K562 (cell line): ENCODE measurements around the gene H2BK1. TPM values are rescaled to one million over a fixed set of nuclear protein-coding genes. Genes with fewer than 3 reads are reported as not detected.
A peak's percentile ranks its signal among the peaks of the same experiment; 100 is the strongest.

Experiments used
- BACH1 ChIP-seq: fragments of 200-800 bp; sonication (Bioruptor generic); IDR thresholded peaks from 2 replicates; pipeline ENCODE4 v1.6.1; 2016; ENCODE audit warnings: missing genetic modification characterization, missing compliant biosample characterization
- CHD2 ChIP-seq: IDR thresholded peaks from 2 replicates; pipeline ENCODE4 v1.6.1; 2011; ENCODE audit warnings: low read depth, low read length
- EGR1 ChIP-seq: fragments of 450-650 bp; conservative IDR thresholded peaks from 2 replicates; pipeline ENCODE4 v1.6.1; 2017; ENCODE audit warnings: mild to moderate bottlenecking
- ESRRB ChIP-seq: fragments of 250-450 bp; sonication (Bioruptor Pico); IDR thresholded peaks from 2 replicates; pipeline ENCODE4 v1.5.0; 2020; ENCODE audit warnings: mild to moderate bottlenecking, moderate library complexity, borderline replicate concordance
- FOXP1 ChIP-seq: sonication (generic); formaldehyde crosslinking; IDR thresholded peaks from 2 replicates; pipeline ENCODE4 v1.8.0; 2022; ENCODE audit warnings: mild to moderate bottlenecking, missing genetic modification reagents
- GTF2F1 ChIP-seq: IDR thresholded peaks from 2 replicates; pipeline ENCODE4 v1.6.1; 2011; ENCODE audit warnings: low read depth, low read length, improper control_type of control experiment
- HNRNPK ChIP-seq: fragments of 200-400 bp; formaldehyde crosslinking; IDR thresholded peaks from one replicate; pipeline ENCODE4 v1.6.1; 2018; ENCODE audit warnings: mild to moderate bottlenecking, low read depth, low read length; ENCODE audit not compliant: poor library complexity, severe bottlenecking
- MECOM ChIP-seq: fragments of 250-450 bp; sonication (Bioruptor Pico); IDR thresholded peaks from 2 replicates; pipeline ENCODE4 v1.8.0; 2022; ENCODE audit warnings: inconsistent platforms
- NFRKB ChIP-seq: fragments of 450-650 bp; IDR thresholded peaks from 2 replicates; pipeline ENCODE4 v1.6.1; 2016; ENCODE audit warnings: low read depth
- POLR2AphosphoS5 ChIP-seq: IDR thresholded peaks from 2 replicates; pipeline ENCODE4 v1.6.1; 2011; ENCODE audit warnings: mild to moderate bottlenecking, low read depth, low read length, moderate library complexity; ENCODE audit not compliant: control insufficient read depth, insufficient read depth
- SETDB1 ChIP-seq: IDR thresholded peaks from one replicate; pipeline ENCODE4 v1.6.1; 2012; ENCODE audit warnings: low read length, control low read depth, inconsistent platforms
- TAF7 ChIP-seq: fragments of 450-650 bp; IDR thresholded peaks from 2 replicates; pipeline ENCODE4 v1.6.1; 2016; ENCODE audit warnings: missing genetic modification characterization, missing compliant biosample characterization
- TAF9B ChIP-seq: fragments of 450-650 bp; IDR thresholded peaks from 2 replicates; pipeline ENCODE4 v1.6.1; 2018; ENCODE audit warnings: mild to moderate bottlenecking; ENCODE audit not compliant: partially characterized antibody
- TOE1 ChIP-seq, 2 experiments: fragments of 450-650 bp in 1 of 2; sonication (generic) in 1 of 2; formaldehyde crosslinking in 1 of 2; IDR thresholded peaks; 2 replicates each; pipeline versions ENCODE4 v1.7.1 to v1.8.0; 2016 to 2022; ENCODE audit warnings: borderline replicate concordance in 2 of 2, mild to moderate bottlenecking in 2 of 2, antibody characterized with exemption in 1 of 2, inconsistent platforms in 1 of 2, low read depth in 1 of 2, missing genetic modification reagents in 1 of 2, moderate library complexity in 1 of 2
- WHSC1 ChIP-seq: IDR thresholded peaks from one replicate; pipeline ENCODE4 v1.6.1; 2012; ENCODE audit warnings: low read length, control low read depth, inconsistent platforms
- XRCC5 ChIP-seq: fragments of 200-400 bp; formaldehyde crosslinking; IDR thresholded peaks from 2 replicates; pipeline ENCODE4 v1.6.1; 2017; ENCODE audit warnings: low read depth, mild to moderate bottlenecking, low read length
- ZC3H11A ChIP-seq: IDR thresholded peaks from 2 replicates; pipeline ENCODE4 v1.6.1; 2012; ENCODE audit warnings: low read depth, low read length, improper control_type of control experiment
- ZNF23 ChIP-seq: fragments of 250-450 bp; sonication (Bioruptor Pico); IDR thresholded peaks from 2 replicates; pipeline ENCODE4 v1.4.0; 2020; ENCODE audit warnings: mild to moderate bottlenecking
- polyA plus RNA-seq, 8 experiments: library from polyadenylated mRNA; depleted of rRNA in 4 of 8; stranded (reverse) in 5 of 8; unstranded in 3 of 8; fragments of >200 nt; fragmentation: Nextera tagmentation in 2 of 8; fragmentation: Illumina TruSeq in 1 of 8; extraction: Ambion mirVana in 2 of 8; extraction: Trizol in 1 of 8; gene quantifications; 2 replicates each; pipeline versions ENCODE4 v1.2.1 to v1.2.3, GENCODE V29; 2011 to 2014; ENCODE audit warnings: inconsistent platforms in 1 of 8, missing spikeins in 1 of 8
- total RNA-seq, 7 experiments: library from RNA; depleted of rRNA in 6 of 7; stranded (reverse); fragments of >200 nt in 6 of 7; fragmentation: Illumina TruSeq in 2 of 7; extraction: Trizol in 2 of 7; gene quantifications; 2 replicates each; pipeline versions ENCODE4 v1.2.1 to v1.2.3, GENCODE V29; 2011 to 2021; ENCODE audit warnings: low replicate concordance in 1 of 7
- TF ChIP-seq, protein P1 (sequence below): fragments of 450-650 bp; IDR thresholded peaks from 2 replicates; pipeline ENCODE4 v1.6.1; 2018; ENCODE audit warnings: mild to moderate bottlenecking, low read depth; ENCODE audit not compliant: partially characterized antibody
- TF ChIP-seq, protein P2 (sequence below): sonication (generic); formaldehyde crosslinking; IDR thresholded peaks from 2 replicates; pipeline ENCODE4 v1.8.1; 2022; ENCODE audit warnings: missing genetic modification reagents
- TF ChIP-seq, protein P3 (sequence below): fragments of 450-650 bp; formaldehyde crosslinking; IDR thresholded peaks from 2 replicates; pipeline ENCODE4 v1.4.0; 2022; ENCODE audit warnings: mild to moderate bottlenecking, moderate library complexity

H2BK1 gene
- total and polyA plus RNA-seq, 9 of the 15 experiments (the other 6 are each of a cell fraction or from before 2014, with no cell fraction given) = not detected

GRCh38 chr7:151226875-151227782, 16.8 kb upstream of the H2BK1 start, which contains the start of gene ABCF2 (continued):
- TF ChIP-seq MECOM (CRISPR knock-in tag) (no peak), SETDB1 (no peak), ESRRB (CRISPR knock-in tag) (no peak), ZC3H11A (0 out of 2 replicates have a peak, but pooled peaks have one; percentile 13), TAF7 (tag) (peak; percentile 82), POLR2AphosphoS5 (peak; percentile 72), WHSC1 (no peak), HNRNPK (no peak), FOXP1 (CRISPR knock-in tag) (0 out of 2 replicates have a peak, but pooled peaks have one; percentile 44), TOE1 (IDR thresholded peaks at IDR 0.05; ENCODE audit: borderline replicate concordance) (peak; percentile 73; the same call in 1 of the 2 replicates), TOE1 (CRISPR knock-in tag; IDR thresholded peaks at IDR 0.05; ENCODE audit: borderline replicate concordance, low read depth) (0 out of 2 replicates have a peak, but pooled peaks have one; percentile 14), CHD2 (peak; percentile 88), BACH1 (tag) (peak; percentile 66; the same call in 1 of the 2 replicates), XRCC5 (peak; percentile 70; the same call in 1 of the 2 replicates), EGR1 (peak; percentile 77), NFRKB (no peak), ZNF23 (CRISPR knock-in tag) (no peak), TAF9B (peak; percentile 58), GTF2F1 (peak; percentile 79)
- TF ChIP-seq, protein P1, sequence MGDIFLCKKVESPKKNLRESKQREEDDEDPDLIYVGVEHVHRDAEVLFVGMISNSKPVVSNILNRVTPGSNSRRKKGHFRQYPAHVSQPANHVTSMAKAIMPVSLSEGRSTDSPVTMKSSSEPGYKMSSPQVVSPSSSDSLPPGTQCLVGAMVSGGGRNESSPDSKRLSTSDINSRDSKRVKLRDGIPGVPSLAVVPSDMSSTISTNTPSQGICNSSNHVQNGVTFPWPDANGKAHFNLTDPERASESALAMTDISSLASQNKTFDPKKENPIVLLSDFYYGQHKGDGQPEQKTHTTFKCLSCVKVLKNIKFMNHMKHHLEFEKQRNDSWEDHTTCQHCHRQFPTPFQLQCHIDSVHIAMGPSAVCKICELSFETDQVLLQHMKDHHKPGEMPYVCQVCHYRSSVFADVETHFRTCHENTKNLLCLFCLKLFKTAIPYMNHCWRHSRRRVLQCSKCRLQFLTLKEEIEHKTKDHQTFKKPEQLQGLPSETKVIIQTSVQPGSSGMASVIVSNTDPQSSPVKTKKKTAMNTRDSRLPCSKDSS = no peak
- TF ChIP-seq, protein P2, sequence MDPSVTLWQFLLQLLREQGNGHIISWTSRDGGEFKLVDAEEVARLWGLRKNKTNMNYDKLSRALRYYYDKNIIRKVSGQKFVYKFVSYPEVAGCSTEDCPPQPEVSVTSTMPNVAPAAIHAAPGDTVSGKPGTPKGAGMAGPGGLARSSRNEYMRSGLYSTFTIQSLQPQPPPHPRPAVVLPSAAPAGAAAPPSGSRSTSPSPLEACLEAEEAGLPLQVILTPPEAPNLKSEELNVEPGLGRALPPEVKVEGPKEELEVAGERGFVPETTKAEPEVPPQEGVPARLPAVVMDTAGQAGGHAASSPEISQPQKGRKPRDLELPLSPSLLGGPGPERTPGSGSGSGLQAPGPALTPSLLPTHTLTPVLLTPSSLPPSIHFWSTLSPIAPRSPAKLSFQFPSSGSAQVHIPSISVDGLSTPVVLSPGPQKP (CRISPR knock-in tag) = no peak
- TF ChIP-seq, protein P3, sequence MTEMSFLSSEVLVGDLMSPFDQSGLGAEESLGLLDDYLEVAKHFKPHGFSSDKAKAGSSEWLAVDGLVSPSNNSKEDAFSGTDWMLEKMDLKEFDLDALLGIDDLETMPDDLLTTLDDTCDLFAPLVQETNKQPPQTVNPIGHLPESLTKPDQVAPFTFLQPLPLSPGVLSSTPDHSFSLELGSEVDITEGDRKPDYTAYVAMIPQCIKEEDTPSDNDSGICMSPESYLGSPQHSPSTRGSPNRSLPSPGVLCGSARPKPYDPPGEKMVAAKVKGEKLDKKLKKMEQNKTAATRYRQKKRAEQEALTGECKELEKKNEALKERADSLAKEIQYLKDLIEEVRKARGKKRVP = peak; percentile 66; the same call in 1 of the 2 replicates
